Measurements from ENCODE around the gene SNTG2. TPM values are rescaled to one million over a fixed set of nuclear protein-coding genes. Genes with fewer than 3 reads are reported as not detected.

The SNTG2 gene
- total and polyA plus RNA-seq, 2 donors (not counting 3 experiments of a cell fraction or from before 2014, with no cell fraction given), result not detected

- Histone ChIP-seq H3K9me1 (replicated peaks; ENCODE audit: control insufficient read depth, extremely low read depth, insufficient read depth, low read length) (no peaks in the 10 kb centered on the region), H4K20me1 (replicated peaks; ENCODE audit: control insufficient read depth, extremely low read depth, insufficient read depth, low read length) (no peaks in the 10 kb centered on the region), H3K4me2 (ENCODE audit: insufficient read depth, low read length) (no peak overlapping the region), H3K27ac (ENCODE audit: insufficient read depth, low read depth, low read length) (no peak overlapping the region), H3K27me3 (ENCODE audit: control insufficient read depth in 2 of 2, insufficient read depth in 2 of 2, low read length in 2 of 2) (no peaks in the 10 kb centered on the region), H3K9ac (replicated peaks; ENCODE audit: extremely low read depth, insufficient read depth, low read length) (no peak overlapping the region), H3K9me3 (replicated peaks; ENCODE audit: control insufficient read depth, insufficient read depth, low read length) (peaks cover 7% of the 10 kb centered on the region), H3K79me2 (ENCODE audit: control insufficient read depth, insufficient read depth, low read length) (no peaks in the 10 kb centered on the region), H3K36me3 (ENCODE audit: control insufficient read depth in 2 of 2, extremely low read depth in 1 of 2, insufficient read depth in 2 of 2, low read length in 2 of 2) (no peaks in the 10 kb centered on the region), H3K4me3 (replicated peaks in 1 of 3; ENCODE audit: insufficient read depth in 1 of 3, low read depth in 1 of 3, low read length in 3 of 3) (no peak overlapping the region), H2AFZ (ENCODE audit: low read depth, low read length) (no peak overlapping the region), H3K4me1 (ENCODE audit: control insufficient read depth, extremely low read depth, insufficient read depth, low read length) (no peaks in the 10 kb centered on the region)
- dilution Hi-C loops (cut with MboI; ENCODE audit: extremely low pct_ligation_motif_present, low sequenced_read_pairs) (no loop called here), intact Hi-C loops (cut with micrococcal nuclease) (no loop called here)
- BruUV-seq (replicated peaks), result no TSS peak
- TF ChIP-seq, protein P1, sequence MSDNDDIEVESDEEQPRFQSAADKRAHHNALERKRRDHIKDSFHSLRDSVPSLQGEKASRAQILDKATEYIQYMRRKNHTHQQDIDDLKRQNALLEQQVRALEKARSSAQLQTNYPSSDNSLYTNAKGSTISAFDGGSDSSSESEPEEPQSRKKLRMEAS (IDR thresholded peaks at IDR 0.05; ENCODE audit: insufficient read depth, insufficient read length), result no peak
- no peak for TF ChIP-seq GATA2 (IDR thresholded peaks at IDR 0.05; ENCODE audit: insufficient read depth, insufficient read length, low read depth, low read length)
- no peak for TF ChIP-seq POLR2A (IDR thresholded peaks at IDR 0.05; ENCODE audit: low read depth, low read length)
- TF ChIP-seq, protein P2, sequence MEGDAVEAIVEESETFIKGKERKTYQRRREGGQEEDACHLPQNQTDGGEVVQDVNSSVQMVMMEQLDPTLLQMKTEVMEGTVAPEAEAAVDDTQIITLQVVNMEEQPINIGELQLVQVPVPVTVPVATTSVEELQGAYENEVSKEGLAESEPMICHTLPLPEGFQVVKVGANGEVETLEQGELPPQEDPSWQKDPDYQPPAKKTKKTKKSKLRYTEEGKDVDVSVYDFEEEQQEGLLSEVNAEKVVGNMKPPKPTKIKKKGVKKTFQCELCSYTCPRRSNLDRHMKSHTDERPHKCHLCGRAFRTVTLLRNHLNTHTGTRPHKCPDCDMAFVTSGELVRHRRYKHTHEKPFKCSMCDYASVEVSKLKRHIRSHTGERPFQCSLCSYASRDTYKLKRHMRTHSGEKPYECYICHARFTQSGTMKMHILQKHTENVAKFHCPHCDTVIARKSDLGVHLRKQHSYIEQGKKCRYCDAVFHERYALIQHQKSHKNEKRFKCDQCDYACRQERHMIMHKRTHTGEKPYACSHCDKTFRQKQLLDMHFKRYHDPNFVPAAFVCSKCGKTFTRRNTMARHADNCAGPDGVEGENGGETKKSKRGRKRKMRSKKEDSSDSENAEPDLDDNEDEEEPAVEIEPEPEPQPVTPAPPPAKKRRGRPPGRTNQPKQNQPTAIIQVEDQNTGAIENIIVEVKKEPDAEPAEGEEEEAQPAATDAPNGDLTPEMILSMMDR (IDR thresholded peaks at IDR 0.05; ENCODE audit: extremely low read depth in 1 of 2, insufficient read depth in 1 of 2, low read depth in 1 of 2, low read length in 2 of 2), result no peak
- no peak for TF ChIP-seq EZH2 (IDR thresholded peaks at IDR 0.05; ENCODE audit: borderline replicate concordance, low read depth, low read length, severe bottlenecking)
- TF ChIP-seq MYC (IDR thresholded peaks at IDR 0.05; ENCODE audit: low read depth, low read length), result no peak
- TF ChIP-seq FOS (IDR thresholded peaks at IDR 0.05; ENCODE audit: borderline replicate concordance, insufficient read depth, low read length), result no peak
- no peak for TF ChIP-seq JUN (IDR thresholded peaks at IDR 0.05; ENCODE audit: borderline replicate concordance, insufficient read depth, insufficient read length, low read depth)
- TF ChIP-seq POLR2AphosphoS5 (IDR thresholded peaks at IDR 0.05; ENCODE audit: insufficient read depth, low read depth, low read length), result no peak
- no peak for DNase-seq (ENCODE audit: low read depth, low spot score)
- ChIA-PET POLR2A (no interaction called here), CTCF (no interaction called here)
- no peak for FAIRE-seq
These were observed 451.4 kb downstream of the SNTG2 start for GRCh38 chr2:1402064-1402463.
